GM23338 (cell line): ENCODE data around the gene HIVEP1. TPM values are rescaled to one million over a fixed set of nuclear protein-coding genes. Genes with fewer than 3 reads are reported as not detected.

Experiments
- ATAC-seq: fragments of 200-7000 bp; cut with Tn5 transposase; 3 replicates; pipeline ENCODE4 v1.9.1; 2020
- DNase-seq: peaks from one replicate; pipeline ENCODE4 v3.0.0-alpha.2; 2015; ENCODE audit warnings: low spot score
- H2AFZ ChIP-seq: fragments of 200-600 bp; sonication (generic); 2 replicates; pipeline ENCODE4 v1.8.0; 2016; ENCODE audit warnings: antibody characterized with exemption, mild to moderate bottlenecking, moderate library complexity
- H3F3A ChIP-seq: fragments of 200-600 bp; sonication (generic); replicated peaks from 2 replicates; pipeline ENCODE4 v1.8.0; 2017; ENCODE audit warnings: antibody characterized with exemption, mixed run types, low read depth
- H3K27ac ChIP-seq: fragments of 200-600 bp; sonication (generic); 2 replicates; pipeline ENCODE4 v1.6.1; 2016; ENCODE audit warnings: low read depth
- H3K27me3 ChIP-seq: fragments of 200-600 bp; sonication (generic); 2 replicates; pipeline ENCODE4 v1.8.0; 2016; ENCODE audit warnings: mild to moderate bottlenecking, mixed run types, moderate library complexity; ENCODE audit not compliant: insufficient read depth
- H3K36me3 ChIP-seq: fragments of 200-600 bp; sonication (generic); 2 replicates; pipeline ENCODE4 v1.8.0; 2016; ENCODE audit warnings: mild to moderate bottlenecking; ENCODE audit not compliant: insufficient read depth
- H3K4me1 ChIP-seq: fragments of 200-600 bp; sonication (generic); 2 replicates; pipeline ENCODE4 v1.8.0; 2016; ENCODE audit warnings: mild to moderate bottlenecking, moderate library complexity; ENCODE audit not compliant: insufficient read depth
- H3K4me2 ChIP-seq: fragments of 200-600 bp; sonication (generic); 2 replicates; pipeline ENCODE4 v1.7.1; 2017; ENCODE audit warnings: mixed run types
- H3K4me3 ChIP-seq: fragments of 200-600 bp; sonication (generic); 2 replicates; pipeline ENCODE4 v1.6.1; 2016; ENCODE audit warnings: mixed run types
- H3K79me2 ChIP-seq: fragments of 200-600 bp; sonication (generic); replicated peaks from 2 replicates; pipeline ENCODE4 v1.8.0; 2017; ENCODE audit warnings: mild to moderate bottlenecking; ENCODE audit not compliant: insufficient read depth
- H3K9me2 ChIP-seq: fragments of 200-600 bp; sonication (generic); 2 replicates; pipeline ENCODE4 v1.8.0; 2017; ENCODE audit not compliant: insufficient read depth
- H4K20me1 ChIP-seq: fragments of 200-600 bp; sonication (generic); replicated peaks from 2 replicates; pipeline ENCODE4 v1.8.0; 2017; ENCODE audit warnings: mild to moderate bottlenecking; ENCODE audit not compliant: insufficient read depth
- H3K27ac Mint-ChIP-seq: 2 replicates; pipeline ENCODE4 v1.8.0; 2020; ENCODE audit warnings: inconsistent platforms, mild to moderate bottlenecking, moderate library complexity, mixed read lengths
- H3K27me3 Mint-ChIP-seq: 3 replicates; pipeline ENCODE4 v1.8.0; 2022; ENCODE audit warnings: low read depth, mild to moderate bottlenecking, moderate library complexity, mixed read lengths, inconsistent platforms; ENCODE audit not compliant: insufficient read depth, poor library complexity
- H3K36me3 Mint-ChIP-seq: 3 replicates; pipeline ENCODE4 v1.8.0; 2021; ENCODE audit warnings: low read depth, mild to moderate bottlenecking, inconsistent platforms, moderate library complexity, mixed read lengths
- H3K4me1 Mint-ChIP-seq: 3 replicates; pipeline ENCODE4 v1.8.0; 2020; ENCODE audit warnings: mild to moderate bottlenecking, inconsistent platforms, mixed read lengths
- H3K4me3 Mint-ChIP-seq: 3 replicates; pipeline ENCODE4 v1.8.0; 2021; ENCODE audit warnings: moderate library complexity, mild to moderate bottlenecking, inconsistent platforms, mixed read lengths
- H3K9me3 Mint-ChIP-seq: 3 replicates; pipeline ENCODE4 v1.8.0; 2020; ENCODE audit warnings: moderate library complexity, mild to moderate bottlenecking, inconsistent platforms, mixed read lengths
- CREB1 ChIP-seq: fragments of 250-450 bp; sonication (Bioruptor Pico); IDR thresholded peaks from 2 replicates; pipeline ENCODE4 v1.5.0; 2020; ENCODE audit warnings: low read depth, mild to moderate bottlenecking, moderate library complexity
- ETS1 ChIP-seq: IDR thresholded peaks from 2 replicates; pipeline ENCODE4 v1.6.1; 2016; ENCODE audit warnings: antibody characterized with exemption
- EZH2 ChIP-seq: fragments of 200-600 bp; sonication (generic); IDR thresholded peaks from one replicate; pipeline ENCODE4 v1.8.0; 2017; ENCODE audit warnings: antibody characterized with exemption, mild to moderate bottlenecking, low read depth; ENCODE audit not compliant: unreplicated experiment
- EZH2phosphoT487 ChIP-seq: fragments of 200-600 bp; sonication (generic); IDR thresholded peaks from one replicate; pipeline ENCODE4 v1.8.1; 2018; ENCODE audit warnings: antibody characterized with exemption; ENCODE audit not compliant: unreplicated experiment
- JUNB ChIP-seq: IDR thresholded peaks from one replicate; pipeline ENCODE4 v1.6.1; 2016; ENCODE audit warnings: antibody characterized with exemption; ENCODE audit not compliant: unreplicated experiment
- NANOG ChIP-seq: IDR thresholded peaks from 2 replicates; pipeline ENCODE4 v1.6.1; 2016; ENCODE audit warnings: antibody characterized with exemption, borderline replicate concordance
- POLR2AphosphoS5 ChIP-seq: IDR thresholded peaks from 2 replicates; pipeline ENCODE4 v1.6.1; 2016; ENCODE audit warnings: antibody characterized with exemption, low read depth
- STAT1 ChIP-seq: IDR thresholded peaks from one replicate; pipeline ENCODE4 v1.6.1; 2016; ENCODE audit warnings: antibody characterized with exemption; ENCODE audit not compliant: unreplicated experiment
- ZNF114 ChIP-seq: fragments of 250-450 bp; sonication (Bioruptor Pico); IDR thresholded peaks from 2 replicates; pipeline ENCODE4 v1.5.0; 2020; ENCODE audit warnings: mild to moderate bottlenecking, moderate library complexity
- ZNF331 ChIP-seq: fragments of 250-450 bp; sonication (Bioruptor Pico); IDR thresholded peaks from 2 replicates; pipeline ENCODE4 v1.5.0; 2020; ENCODE audit warnings: low read depth, mild to moderate bottlenecking, moderate library complexity
- ZNF462 ChIP-seq: fragments of 250-450 bp; sonication (Bioruptor Pico); IDR thresholded peaks from 2 replicates; pipeline ENCODE4 v1.5.0; 2020; ENCODE audit warnings: mild to moderate bottlenecking, moderate library complexity
- polyA plus RNA-seq: library from polyadenylated mRNA; unstranded; fragments of >200 nt; fragmentation: Nextera tagmentation; extraction: Ambion mirVana; gene quantifications from 2 replicates; pipeline ENCODE4 v1.2.1, GENCODE V29; 2016
- total RNA-seq: library from RNA; depleted of rRNA; stranded (reverse); fragments of >200 nt; shearing (Covaris generic); gene quantifications from 2 replicates; pipeline ENCODE4 v1.2.3, GENCODE V29; 2014
- TF ChIP-seq, protein P1 (sequence below), 2 experiments: fragments of 200-600 bp in 1 of 2; sonication (generic) in 1 of 2; conservative IDR thresholded peaks; 2 replicates each; pipeline versions ENCODE4 v1.5.1 to v1.6.1; 2016 to 2017; ENCODE audit warnings: antibody characterized with exemption in 2 of 2, low read depth in 2 of 2, mild to moderate bottlenecking in 2 of 2, moderate library complexity in 1 of 2
- TF ChIP-seq, protein P2 (sequence below): IDR thresholded peaks from one replicate; pipeline ENCODE4 v1.6.1; 2018; ENCODE audit warnings: antibody characterized with exemption; ENCODE audit not compliant: unreplicated experiment

HIVEP1 gene
- total and polyA plus RNA-seq, 2 experiments from 2014 or later, result 10.1 to 21.7 TPM

GRCh38 chr6:12039540-12040459 is 27.7 kb downstream of the HIVEP1 start:
- Histone ChIP-seq H2AFZ (no peak overlapping the region), H3K36me3 (no peaks in the 10 kb centered on the region), H3F3A (no peaks in the 10 kb centered on the region), H3K27ac (peak overlapping the region; percentile 36; the same call in 1 of the 2 replicates), H3K9me2 (no peaks in the 10 kb centered on the region), H3K4me1 (peaks cover 12% of the 10 kb centered on the region), H3K79me2 (peaks cover 93% of the 10 kb centered on the region), H3K27me3 (no peaks in the 10 kb centered on the region), H3K4me2 (peak overlapping the region; percentile 9; the same call in 1 of the 2 replicates), H3K4me3 (no peak overlapping the region), H4K20me1 (peaks cover 12% of the 10 kb centered on the region; the same call in 1 of the 2 replicates)
- H3K27me3 Mint-ChIP-seq, result peaks cover 2% of the 10 kb centered on the region
- H3K27ac Mint-ChIP-seq, result peak overlapping the region; percentile 31
- peaks cover 16% of the 10 kb centered on the region; the same call in 2 of the 3 replicates for H3K36me3 Mint-ChIP-seq
- peak; percentile 34 for DNase-seq
- TF ChIP-seq CREB1 (CRISPR knock-in tag) (no peak), EZH2phosphoT487 (no peak), JUNB (no peak), EZH2 (no peak), ZNF462 (CRISPR knock-in tag) (no peak), ZNF331 (CRISPR knock-in tag) (no peak), ZNF114 (CRISPR knock-in tag) (no peak), NANOG (no peak), ETS1 (no peak), POLR2AphosphoS5 (no peak), STAT1 (no peak)
- TF ChIP-seq, protein P1, sequence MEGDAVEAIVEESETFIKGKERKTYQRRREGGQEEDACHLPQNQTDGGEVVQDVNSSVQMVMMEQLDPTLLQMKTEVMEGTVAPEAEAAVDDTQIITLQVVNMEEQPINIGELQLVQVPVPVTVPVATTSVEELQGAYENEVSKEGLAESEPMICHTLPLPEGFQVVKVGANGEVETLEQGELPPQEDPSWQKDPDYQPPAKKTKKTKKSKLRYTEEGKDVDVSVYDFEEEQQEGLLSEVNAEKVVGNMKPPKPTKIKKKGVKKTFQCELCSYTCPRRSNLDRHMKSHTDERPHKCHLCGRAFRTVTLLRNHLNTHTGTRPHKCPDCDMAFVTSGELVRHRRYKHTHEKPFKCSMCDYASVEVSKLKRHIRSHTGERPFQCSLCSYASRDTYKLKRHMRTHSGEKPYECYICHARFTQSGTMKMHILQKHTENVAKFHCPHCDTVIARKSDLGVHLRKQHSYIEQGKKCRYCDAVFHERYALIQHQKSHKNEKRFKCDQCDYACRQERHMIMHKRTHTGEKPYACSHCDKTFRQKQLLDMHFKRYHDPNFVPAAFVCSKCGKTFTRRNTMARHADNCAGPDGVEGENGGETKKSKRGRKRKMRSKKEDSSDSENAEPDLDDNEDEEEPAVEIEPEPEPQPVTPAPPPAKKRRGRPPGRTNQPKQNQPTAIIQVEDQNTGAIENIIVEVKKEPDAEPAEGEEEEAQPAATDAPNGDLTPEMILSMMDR (conservative IDR thresholded peaks at IDR 0.05; ENCODE audit: low read depth in 2 of 2), result no peak
- TF ChIP-seq, protein P2, sequence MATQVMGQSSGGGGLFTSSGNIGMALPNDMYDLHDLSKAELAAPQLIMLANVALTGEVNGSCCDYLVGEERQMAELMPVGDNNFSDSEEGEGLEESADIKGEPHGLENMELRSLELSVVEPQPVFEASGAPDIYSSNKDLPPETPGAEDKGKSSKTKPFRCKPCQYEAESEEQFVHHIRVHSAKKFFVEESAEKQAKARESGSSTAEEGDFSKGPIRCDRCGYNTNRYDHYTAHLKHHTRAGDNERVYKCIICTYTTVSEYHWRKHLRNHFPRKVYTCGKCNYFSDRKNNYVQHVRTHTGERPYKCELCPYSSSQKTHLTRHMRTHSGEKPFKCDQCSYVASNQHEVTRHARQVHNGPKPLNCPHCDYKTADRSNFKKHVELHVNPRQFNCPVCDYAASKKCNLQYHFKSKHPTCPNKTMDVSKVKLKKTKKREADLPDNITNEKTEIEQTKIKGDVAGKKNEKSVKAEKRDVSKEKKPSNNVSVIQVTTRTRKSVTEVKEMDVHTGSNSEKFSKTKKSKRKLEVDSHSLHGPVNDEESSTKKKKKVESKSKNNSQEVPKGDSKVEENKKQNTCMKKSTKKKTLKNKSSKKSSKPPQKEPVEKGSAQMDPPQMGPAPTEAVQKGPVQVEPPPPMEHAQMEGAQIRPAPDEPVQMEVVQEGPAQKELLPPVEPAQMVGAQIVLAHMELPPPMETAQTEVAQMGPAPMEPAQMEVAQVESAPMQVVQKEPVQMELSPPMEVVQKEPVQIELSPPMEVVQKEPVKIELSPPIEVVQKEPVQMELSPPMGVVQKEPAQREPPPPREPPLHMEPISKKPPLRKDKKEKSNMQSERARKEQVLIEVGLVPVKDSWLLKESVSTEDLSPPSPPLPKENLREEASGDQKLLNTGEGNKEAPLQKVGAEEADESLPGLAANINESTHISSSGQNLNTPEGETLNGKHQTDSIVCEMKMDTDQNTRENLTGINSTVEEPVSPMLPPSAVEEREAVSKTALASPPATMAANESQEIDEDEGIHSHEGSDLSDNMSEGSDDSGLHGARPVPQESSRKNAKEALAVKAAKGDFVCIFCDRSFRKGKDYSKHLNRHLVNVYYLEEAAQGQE, result no peak
- peaks cover 3% of the 10 kb centered on the region; the same call in 2 of the 3 replicates for H3K9me3 Mint-ChIP-seq
- H3K4me1 Mint-ChIP-seq, result peaks cover 53% of the 10 kb centered on the region
- no peak overlapping the region for H3K4me3 Mint-ChIP-seq
- peak; percentile 79 for ATAC-seq
